SK-N-SH treated with all-trans-retinoic acid at 6 μM for 48 hours (cell line): Measurements from ENCODE around the gene FLG2.
"Not testable (repeated sequence)": the region's sequence is repeated elsewhere in the genome, so short reads cannot be mapped to it uniquely, and the experiment has no call there.

ENCODE experiments used
- ATAC-seq: fragments of 200-7000 bp; cut with Tn5 transposase; 3 replicates; pipeline ENCODE4 v1.9.1; 2020; ENCODE audit warnings: mild to moderate bottlenecking, moderate library complexity

Gene FLG2

DNA sequence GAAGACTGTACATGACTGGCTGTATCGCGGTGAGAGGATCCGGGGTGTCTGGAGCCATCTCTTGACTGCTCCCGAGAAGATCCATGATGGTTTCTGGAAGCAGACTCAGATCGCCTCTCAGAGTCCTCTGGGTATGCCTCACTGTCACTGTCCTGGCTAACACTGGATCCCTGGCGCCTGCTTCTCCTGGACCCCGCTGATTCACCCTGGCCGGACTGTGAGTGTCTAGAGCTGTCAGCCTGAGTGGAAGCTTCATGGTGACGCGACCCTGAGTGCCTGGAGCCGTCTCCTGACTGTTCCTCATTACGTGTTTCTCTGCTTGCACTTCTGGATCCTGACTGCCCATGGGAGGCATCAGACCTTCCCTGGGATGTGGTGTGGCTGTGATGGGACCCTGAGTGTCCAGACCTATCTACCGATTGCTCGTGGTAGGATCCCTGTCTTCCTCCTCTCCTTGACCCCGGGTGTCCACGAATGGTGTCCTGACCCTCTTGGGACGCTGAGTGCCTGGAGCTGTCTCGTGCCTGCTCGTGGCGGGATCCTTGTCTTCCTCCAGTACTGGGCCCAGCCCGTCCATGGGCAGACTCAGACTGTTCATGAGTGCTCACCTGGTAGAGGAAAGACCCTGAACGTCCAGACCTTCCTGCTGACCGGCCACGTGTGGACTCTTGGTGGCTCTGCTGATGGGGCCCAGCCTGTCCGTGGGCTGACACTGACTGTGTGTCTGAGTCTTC is 56.5 kb downstream of the FLG2 start:
- ATAC-seq, result not testable (repeated sequence)
